Measurements from ENCODE around the gene ZNF507.
"Not testable (repeated sequence)": the region's sequence is repeated elsewhere in the genome, so short reads cannot be mapped to it uniquely, and the experiment has no call there.

ZNF507 gene

GRCh38 chr19:32367063-32367462, 21.7 kb downstream of the ZNF507 start:
- DNase-seq (ENCODE audit: low spot score): no peak
- no peak for TF ChIP-seq CTCF (IDR thresholded peaks at IDR 0.05; ENCODE audit: extremely low read depth, missing control alignments)

- no peak for TF ChIP-seq CTCF (IDR thresholded peaks at IDR 0.05; ENCODE audit: extremely low read depth, missing control alignments)
- no peak for DNase-seq (ENCODE audit: low spot score)
Measured at GRCh38 chr19:32367948-32368536, 22.6 kb downstream of the ZNF507 start.

- TF ChIP-seq CTCF (IDR thresholded peaks at IDR 0.05; ENCODE audit: extremely low read depth, missing control alignments): no peak
- no peak for DNase-seq (ENCODE audit: low spot score)
Measured at GRCh38 chr19:32368787-32369186, 23.4 kb downstream of the ZNF507 start.

GRCh38 chr19:32372726-32373517, 27.5 kb downstream of the ZNF507 start:
- DNase-seq (ENCODE audit: low spot score): no peak
- TF ChIP-seq CTCF (IDR thresholded peaks at IDR 0.05; ENCODE audit: extremely low read depth, missing control alignments): no peak

GRCh38 chr19:32373585-32374295, 28.3 kb downstream of the ZNF507 start:
- no peak for TF ChIP-seq CTCF (IDR thresholded peaks at IDR 0.05; ENCODE audit: extremely low read depth, missing control alignments)
- DNase-seq (ENCODE audit: low spot score): no peak

- not testable (repeated sequence) for DNase-seq (ENCODE audit: low spot score)
Measured at GRCh38 chr19:32374362-32374761, 29.0 kb downstream of the ZNF507 start.

- DNase-seq (ENCODE audit: low spot score): not testable (repeated sequence)
Measured at GRCh38 chr19:32377088-32377487, 31.7 kb downstream of the ZNF507 start.

GRCh38 chr19:32380269-32380668, 34.9 kb downstream of the ZNF507 start:
- DNase-seq (ENCODE audit: low spot score): no peak
- TF ChIP-seq CTCF (IDR thresholded peaks at IDR 0.05; ENCODE audit: extremely low read depth, missing control alignments): no peak

All from GM20000 (cell line).